Panc1 (cell line): Measurements from ENCODE around the gene KCNG2. TPM values are rescaled to one million over a fixed set of nuclear protein-coding genes. Genes with fewer than 3 reads are reported as not detected.

Experiments
- ATAC-seq: fragments of 200-7000 bp; cut with Tn5 transposase; 2 replicates; pipeline ENCODE4 v1.9.1; 2020; ENCODE audit warnings: mild to moderate bottlenecking, moderate library complexity
- BruUV-seq: library from RNA; stranded (reverse); fragments of 400-500 nt; replicated peaks from 2 replicates; lab custom pipeline; 2021; lab: Mats Ljungman, UMichigan
- CTCF ChIA-PET: fragments of 300-600 bp; sonication (Branson Sonifier 250); formaldehyde crosslinking; loops from one replicate; lab custom pipeline; 2022; ENCODE audit warnings: antibody characterized with exemption; lab: Charles Lee
- POLR2A ChIA-PET: fragments of 300-600 bp; sonication (Branson Sonifier 250); formaldehyde crosslinking; loops from one replicate; lab custom pipeline; 2022; ENCODE audit warnings: antibody characterized with exemption; lab: Charles Lee
- DNase-seq: peaks from one replicate; pipeline ENCODE4 v3.0.0-alpha.2; 2010; ENCODE audit warnings: low read depth, low spot score
- H3K27ac ChIP-seq: 2 replicates; pipeline ENCODE4 v1.5.1; 2011; ENCODE audit warnings: mild to moderate bottlenecking, low read length, inconsistent platforms
- H3K27me3 ChIP-seq: fragments of 200-500 bp; sonication (Bioruptor generic); 2 replicates; pipeline ENCODE4 v1.6.0; 2014; ENCODE audit warnings: low read length, inconsistent platforms; ENCODE audit not compliant: control insufficient read depth, insufficient read depth
- H3K36me3 ChIP-seq: fragments of 200-500 bp; sonication (Bioruptor generic); 2 replicates; pipeline ENCODE4 v1.5.1; 2014; ENCODE audit warnings: inconsistent platforms, mild to moderate bottlenecking, low read length, moderate library complexity; ENCODE audit not compliant: control insufficient read depth, insufficient read depth
- H3K4me1 ChIP-seq: 2 replicates; pipeline ENCODE4 v1.5.1; 2011; ENCODE audit warnings: inconsistent platforms, mild to moderate bottlenecking, low read length, moderate library complexity; ENCODE audit not compliant: control insufficient read depth, insufficient read depth
- H3K4me3 ChIP-seq, 2 experiments: 2 replicates each; pipeline ENCODE4 v1.5.1; 2011 to 2012; ENCODE audit warnings: low read depth in 2 of 2, low read length in 2 of 2, mild to moderate bottlenecking in 2 of 2, inconsistent platforms in 1 of 2, moderate library complexity in 1 of 2
- H3K9me3 ChIP-seq: fragments of 200-500 bp; sonication (Bioruptor generic); 2 replicates; pipeline ENCODE4 v1.5.1; 2014; ENCODE audit warnings: low read depth, mild to moderate bottlenecking, inconsistent platforms, low read length, moderate library complexity; ENCODE audit not compliant: control insufficient read depth, insufficient read depth
- POLR2AphosphoS5 ChIP-seq: IDR thresholded peaks from 2 replicates; pipeline ENCODE4 v1.6.1; 2012; ENCODE audit warnings: mild to moderate bottlenecking, low read depth, low read length, moderate library complexity
- REST ChIP-seq, 2 experiments: IDR thresholded peaks; 2 replicates each; pipeline ENCODE4 v1.6.1; 2011 to 2012; ENCODE audit warnings: low read depth in 2 of 2, control low read depth in 1 of 2, low read length in 1 of 2, mild to moderate bottlenecking in 1 of 2, moderate library complexity in 1 of 2; ENCODE audit not compliant: insufficient read depth in 1 of 2
- SIN3A ChIP-seq: IDR thresholded peaks from 2 replicates; pipeline ENCODE4 v1.6.1; 2012; ENCODE audit warnings: low read depth, mild to moderate bottlenecking, low read length, moderate library complexity, borderline replicate concordance; ENCODE audit not compliant: insufficient read depth
- TCF7L2 ChIP-seq: IDR thresholded peaks from 2 replicates; pipeline ENCODE4 v1.6.1; 2011; ENCODE audit warnings: mild to moderate bottlenecking, low read depth, low read length, inconsistent platforms
- in situ Hi-C: cut with HindIII; loops from 2 replicates; pipeline ENCODE4 v1.10.0; 2016; ENCODE audit warnings: low sequenced_read_pairs, low pct_unique_long_range_greater_than_20kb
- intact Hi-C: fragments of 100-400 bp; cut with micrococcal nuclease; formaldehyde crosslinking; loops from one replicate; pipeline ENCODE4 v1.10.0; 2022; ENCODE audit not compliant: unreplicated experiment
- total RNA-seq: library from RNA; stranded (reverse); gene quantifications from one replicate; pipeline ENCODE4 v1.2.1, GENCODE V29; 2021; ENCODE audit not compliant: unreplicated experiment
- TF ChIP-seq, protein P1 (sequence below): fragments of 450-650 bp; IDR thresholded peaks from 2 replicates; pipeline ENCODE4 v1.5.1; 2017; ENCODE audit warnings: mild to moderate bottlenecking

The KCNG2 gene
- total RNA-seq, 1 experiment from 2014 or later, result not detected

DNA sequence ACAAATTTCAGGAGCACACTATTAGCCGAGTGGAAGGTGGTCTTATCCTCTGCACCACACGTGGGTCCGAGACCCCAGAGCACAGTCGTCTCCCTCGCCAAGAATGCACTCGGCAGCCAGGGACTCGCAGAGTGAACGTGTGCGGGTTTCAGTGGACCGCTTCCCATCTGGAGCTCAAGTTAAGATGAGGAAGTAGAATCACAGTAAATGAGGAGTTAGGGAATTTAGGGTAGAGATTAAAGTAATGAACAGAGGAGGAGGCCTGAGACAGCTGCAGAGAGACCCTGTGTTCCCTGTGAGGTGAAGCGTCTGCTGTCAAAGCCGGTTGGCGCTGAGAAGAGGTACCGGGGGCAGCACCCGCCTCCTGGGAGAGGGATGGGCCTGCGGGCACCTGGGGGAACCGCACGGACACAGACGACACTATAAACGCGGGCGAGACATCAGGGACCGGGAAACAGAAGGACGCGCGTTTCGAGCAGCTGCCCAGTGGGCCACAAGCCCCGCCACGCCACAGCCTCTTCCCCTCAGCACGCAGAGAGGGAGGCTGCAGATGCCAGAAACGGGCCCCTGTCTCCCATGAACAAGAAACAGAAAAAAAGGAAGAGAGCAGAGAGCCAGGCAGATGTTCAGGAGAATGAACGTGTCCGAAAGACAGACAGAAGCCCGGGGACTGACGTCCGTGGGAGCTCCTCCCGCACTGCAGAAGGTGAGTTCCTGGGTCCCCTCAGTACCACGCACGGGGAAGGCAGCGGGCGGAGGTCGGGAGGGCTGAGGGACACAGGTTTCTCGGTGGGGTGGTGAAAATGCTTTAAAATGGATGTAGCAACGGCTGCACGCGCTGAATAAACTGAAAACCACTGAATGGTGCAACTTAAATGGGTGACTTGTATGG lies 5.4 kb upstream of the KCNG2 start:
- ATAC-seq, result no peak
- no peak for DNase-seq
- H3K4me3 ChIP-seq, result no peak overlapping the region
- H3K9me3 ChIP-seq, result no peaks in the 10 kb centered on the region
- BruUV-seq, result no TSS peak
- POLR2A ChIA-PET, result no interaction called here
- CTCF ChIA-PET, result no interaction called here
- no peak overlapping the region for H3K27ac ChIP-seq
- intact Hi-C loops, result no loop called here
- peaks cover 13% of the 10 kb centered on the region for H3K27me3 ChIP-seq
- no peak for TF ChIP-seq REST (IDR thresholded peaks at IDR 0.05; ENCODE audit: insufficient read depth in 1 of 2, low read depth in 2 of 2, low read length in 1 of 2)
- TF ChIP-seq TCF7L2, result no peak
- TF ChIP-seq POLR2AphosphoS5, result no peak
- no peak for TF ChIP-seq SIN3A
- TF ChIP-seq, protein P1, sequence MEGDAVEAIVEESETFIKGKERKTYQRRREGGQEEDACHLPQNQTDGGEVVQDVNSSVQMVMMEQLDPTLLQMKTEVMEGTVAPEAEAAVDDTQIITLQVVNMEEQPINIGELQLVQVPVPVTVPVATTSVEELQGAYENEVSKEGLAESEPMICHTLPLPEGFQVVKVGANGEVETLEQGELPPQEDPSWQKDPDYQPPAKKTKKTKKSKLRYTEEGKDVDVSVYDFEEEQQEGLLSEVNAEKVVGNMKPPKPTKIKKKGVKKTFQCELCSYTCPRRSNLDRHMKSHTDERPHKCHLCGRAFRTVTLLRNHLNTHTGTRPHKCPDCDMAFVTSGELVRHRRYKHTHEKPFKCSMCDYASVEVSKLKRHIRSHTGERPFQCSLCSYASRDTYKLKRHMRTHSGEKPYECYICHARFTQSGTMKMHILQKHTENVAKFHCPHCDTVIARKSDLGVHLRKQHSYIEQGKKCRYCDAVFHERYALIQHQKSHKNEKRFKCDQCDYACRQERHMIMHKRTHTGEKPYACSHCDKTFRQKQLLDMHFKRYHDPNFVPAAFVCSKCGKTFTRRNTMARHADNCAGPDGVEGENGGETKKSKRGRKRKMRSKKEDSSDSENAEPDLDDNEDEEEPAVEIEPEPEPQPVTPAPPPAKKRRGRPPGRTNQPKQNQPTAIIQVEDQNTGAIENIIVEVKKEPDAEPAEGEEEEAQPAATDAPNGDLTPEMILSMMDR, result no peak
- H3K36me3 ChIP-seq, result no peaks in the 10 kb centered on the region
- in situ Hi-C loops, result no loop called here
- H3K4me1 ChIP-seq, result peaks cover 3% of the 10 kb centered on the region; the same call in 1 of the 2 replicates

DNA sequence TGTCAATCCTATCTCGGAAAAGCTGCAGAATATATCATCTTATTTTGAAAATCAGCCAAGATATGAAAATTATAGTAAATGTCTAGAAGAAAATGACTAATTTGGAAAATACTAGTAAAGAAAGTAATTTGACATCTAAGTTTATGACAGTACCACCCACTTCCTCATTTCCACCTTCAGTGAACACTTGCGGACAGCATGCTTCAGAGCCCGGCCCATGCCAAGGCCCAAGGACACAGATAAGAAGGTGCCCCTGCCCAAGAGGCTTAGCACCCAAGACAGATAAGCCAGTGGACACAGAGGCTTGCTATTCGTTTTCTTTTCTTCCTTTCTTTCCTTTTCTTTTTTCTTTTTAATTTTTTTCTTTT lies 4.8 kb upstream of the KCNG2 start:
- in situ Hi-C loops (no loop called here), intact Hi-C loops (no loop called here)
- H3K27me3 ChIP-seq, result peaks cover 13% of the 10 kb centered on the region
- H3K9me3 ChIP-seq, result no peaks in the 10 kb centered on the region
- no peak for TF ChIP-seq REST (IDR thresholded peaks at IDR 0.05; ENCODE audit: insufficient read depth in 1 of 2, low read depth in 2 of 2, low read length in 1 of 2)
- ATAC-seq, result no peak
- no peak for DNase-seq
- ChIA-PET POLR2A (no interaction called here), CTCF (no interaction called here)
- H3K4me3 ChIP-seq, result no peak overlapping the region
- peaks cover 3% of the 10 kb centered on the region; the same call in 1 of the 2 replicates for H3K4me1 ChIP-seq
- H3K36me3 ChIP-seq, result no peaks in the 10 kb centered on the region
- no TSS peak for BruUV-seq
- no peak overlapping the region for H3K27ac ChIP-seq
